Effector memory CD4-positive, alpha-beta T cell (primary cell): ENCODE data around the gene NPTX2.

ENCODE experiments used
- DNase-seq, 3 donors: peaks; one replicate each; pipeline ENCODE4 v3.0.0-alpha.2; 2020
- H3K27ac ChIP-seq: 2 replicates; pipeline ENCODE4 v1.7.0; 2013; ENCODE audit warnings: mild to moderate bottlenecking, low read length, moderate library complexity; ENCODE audit not compliant: insufficient read depth, poor library complexity, severe bottlenecking
- H3K27me3 ChIP-seq: replicated peaks from 2 replicates; pipeline ENCODE4 v1.7.0; 2013; ENCODE audit warnings: mild to moderate bottlenecking, low read length; ENCODE audit not compliant: insufficient read depth, control insufficient read depth, poor library complexity, severe bottlenecking
- H3K36me3 ChIP-seq: 2 replicates; pipeline ENCODE4 v1.7.0; 2013; ENCODE audit warnings: mild to moderate bottlenecking, low read length, moderate library complexity; ENCODE audit not compliant: control insufficient read depth, insufficient read depth
- H3K4me1 ChIP-seq: 2 replicates; pipeline ENCODE4 v1.7.0; 2013; ENCODE audit warnings: low read length, mild to moderate bottlenecking; ENCODE audit not compliant: control insufficient read depth, insufficient read depth, poor library complexity, severe bottlenecking
- H3K4me3 ChIP-seq: 2 replicates; pipeline ENCODE4 v1.7.0; 2013; ENCODE audit warnings: low read length, low read depth, mild to moderate bottlenecking; ENCODE audit not compliant: insufficient read depth, poor library complexity, severe bottlenecking
- H3K9me3 ChIP-seq: 2 replicates; pipeline ENCODE4 v1.7.0; 2013; ENCODE audit warnings: mild to moderate bottlenecking, low read length, moderate library complexity; ENCODE audit not compliant: control insufficient read depth

Gene NPTX2

GRCh38 chr7:98617960-98618418 is 904 bp downstream of the NPTX2 start:
- no peak for DNase-seq
- H3K27me3 ChIP-seq, result no peaks in the 10 kb centered on the region
- no peak overlapping the region for H3K4me3 ChIP-seq
- H3K9me3 ChIP-seq, result no peaks in the 10 kb centered on the region
- H3K27ac ChIP-seq, result no peak overlapping the region
- H3K4me1 ChIP-seq, result no peaks in the 10 kb centered on the region
- H3K36me3 ChIP-seq, result no peaks in the 10 kb centered on the region

DNA sequence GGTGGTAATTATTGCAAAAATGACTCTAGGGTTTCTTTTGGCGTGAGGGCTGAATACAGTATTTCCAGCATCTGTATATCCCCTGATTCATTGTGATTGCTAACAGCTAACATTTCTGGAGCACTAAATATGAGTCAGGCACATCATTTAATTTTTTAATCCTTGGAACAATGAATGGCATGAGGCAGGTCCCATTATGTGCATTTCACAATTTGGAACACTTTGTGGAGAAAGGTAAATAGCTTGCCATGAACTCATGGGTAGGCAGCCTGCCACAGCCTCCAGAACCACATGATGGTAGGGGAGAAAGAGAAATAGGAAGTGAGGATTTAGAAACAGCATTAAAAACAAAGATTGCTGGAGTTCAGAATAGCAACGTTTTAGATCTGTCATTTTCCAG is 1.7 kb downstream of the NPTX2 start:
- Histone ChIP-seq H3K9me3 (no peaks in the 10 kb centered on the region), H3K27ac (no peak overlapping the region), H3K27me3 (no peaks in the 10 kb centered on the region), H3K4me3 (no peak overlapping the region), H3K36me3 (no peaks in the 10 kb centered on the region), H3K4me1 (no peaks in the 10 kb centered on the region)
- no peak for DNase-seq

DNA sequence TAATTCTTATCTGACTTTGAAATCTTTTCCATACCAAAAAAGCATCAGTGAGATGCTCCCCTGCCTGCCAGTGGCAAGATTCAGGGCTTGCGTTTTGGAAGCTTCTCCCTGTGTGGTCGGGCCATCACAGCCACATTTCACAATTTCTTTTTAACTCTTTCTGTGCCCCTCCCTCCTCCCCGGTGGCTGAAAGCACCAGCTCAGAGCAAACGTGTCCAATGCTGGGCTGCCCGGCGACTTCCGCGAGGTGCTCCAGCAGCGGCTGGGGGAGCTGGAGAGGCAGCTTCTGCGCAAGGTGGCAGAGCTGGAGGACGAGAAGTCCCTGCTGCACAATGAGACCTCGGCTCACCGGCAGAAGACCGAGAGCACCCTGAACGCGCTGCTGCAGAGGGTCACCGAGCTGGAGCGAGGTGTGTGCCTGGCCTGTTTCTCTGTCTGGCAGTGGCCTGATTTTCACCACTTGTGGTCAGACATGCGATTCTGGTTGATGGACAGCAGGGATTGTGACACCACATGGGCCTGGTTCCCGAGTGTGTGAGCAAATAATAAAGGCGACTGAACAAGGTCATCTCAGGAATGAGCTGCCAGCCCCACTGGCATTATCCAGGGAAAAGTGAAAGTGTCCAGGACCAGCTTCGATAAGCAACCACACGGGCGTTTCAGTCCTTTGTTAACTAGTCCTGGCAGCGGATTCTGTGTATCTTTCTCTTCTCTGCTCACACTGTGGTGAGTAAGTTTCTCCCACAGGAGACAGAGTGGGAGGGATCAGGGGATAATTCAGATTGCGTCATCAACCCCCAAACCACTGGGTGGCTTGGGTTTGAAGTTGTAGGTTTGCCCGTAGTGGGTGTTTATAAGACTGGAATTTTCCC is 2.6 kb downstream of the NPTX2 start:
- no peak for DNase-seq
- Histone ChIP-seq H3K4me1 (no peaks in the 10 kb centered on the region), H3K27ac (no peak overlapping the region)

DNA sequence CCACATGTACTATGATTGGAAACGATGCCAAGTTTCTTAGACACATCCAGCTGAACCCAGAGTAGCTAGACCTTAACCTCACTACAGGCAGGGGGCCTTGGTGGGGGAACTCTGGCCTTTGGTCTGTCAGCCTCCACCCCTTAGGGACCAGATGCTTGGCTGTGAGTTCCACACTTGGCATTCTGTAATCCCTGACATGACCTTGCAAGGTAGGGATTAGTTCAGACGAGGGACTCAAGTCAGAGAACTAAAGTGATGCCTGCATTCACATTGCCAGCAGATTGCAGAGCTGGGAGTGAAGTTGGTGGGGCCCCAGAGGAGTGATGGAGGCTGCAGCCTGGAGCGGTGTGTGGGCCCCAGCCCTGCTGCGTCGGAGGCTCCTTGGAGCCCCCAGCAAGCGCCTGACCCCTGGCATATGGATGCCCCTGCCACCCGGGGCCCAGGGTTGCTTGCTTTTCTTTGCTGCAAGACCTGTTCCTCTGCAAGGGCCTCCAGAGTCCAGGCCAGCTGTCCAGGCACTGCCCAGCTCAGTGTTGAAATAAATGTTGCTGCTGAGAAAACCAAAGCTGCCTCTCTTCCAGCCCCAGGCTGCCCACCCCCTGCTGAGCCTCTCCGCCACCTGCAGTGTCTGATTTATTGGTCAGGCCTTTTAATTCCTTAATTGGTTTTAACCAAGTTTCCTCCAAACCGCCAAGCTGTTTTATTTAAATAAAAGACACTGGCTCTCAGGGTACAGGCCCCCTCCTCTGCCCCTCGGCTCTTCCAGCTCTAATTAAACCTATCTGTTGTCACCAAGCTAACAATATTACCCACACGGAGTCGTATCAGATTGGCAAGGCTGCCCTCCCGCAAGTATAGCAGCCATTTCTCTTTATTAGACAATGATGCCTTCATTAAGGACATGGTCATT is 4.7 kb downstream of the NPTX2 start:
- Histone ChIP-seq H3K9me3 (no peaks in the 10 kb centered on the region), H3K4me1 (no peaks in the 10 kb centered on the region), H3K27ac (no peak overlapping the region), H3K36me3 (no peaks in the 10 kb centered on the region), H3K27me3 (no peaks in the 10 kb centered on the region), H3K4me3 (no peak overlapping the region)
- DNase-seq, result no peak

More for the DNA sequence above, 2.6 kb downstream of the NPTX2 start:
- Histone ChIP-seq H3K36me3 (no peaks in the 10 kb centered on the region), H3K27me3 (no peaks in the 10 kb centered on the region), H3K9me3 (no peaks in the 10 kb centered on the region), H3K4me3 (no peak overlapping the region)

DNA sequence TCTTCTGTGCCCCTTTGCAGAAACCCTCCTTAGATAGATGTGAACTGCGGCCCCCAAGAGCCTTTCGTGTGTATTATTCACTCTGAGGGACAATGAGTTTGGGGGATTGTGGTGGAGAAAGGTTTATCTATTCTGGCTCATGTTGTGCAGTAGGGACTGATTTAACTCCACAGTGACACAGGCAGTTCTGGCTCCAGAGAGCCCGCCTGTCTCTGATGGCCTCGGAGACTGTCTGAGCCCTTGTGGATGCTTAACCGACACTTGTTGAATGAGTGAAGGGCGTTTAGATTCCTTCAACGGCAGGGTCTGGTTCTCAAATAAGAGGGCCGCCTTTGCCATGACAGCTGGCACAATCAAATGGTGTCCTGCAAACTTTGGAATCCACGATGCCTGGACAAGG is 5.8 kb downstream of the NPTX2 start:
- H3K27me3 ChIP-seq, result no peaks in the 10 kb centered on the region
- no peak for DNase-seq
- H3K9me3 ChIP-seq, result no peaks in the 10 kb centered on the region
- H3K4me1 ChIP-seq, result no peaks in the 10 kb centered on the region
- no peak overlapping the region for H3K27ac ChIP-seq
- H3K36me3 ChIP-seq, result no peaks in the 10 kb centered on the region
- no peak overlapping the region for H3K4me3 ChIP-seq

GRCh38 chr7:98624846-98625420 is 7.8 kb downstream of the NPTX2 start:
- no peaks in the 10 kb centered on the region for H3K9me3 ChIP-seq
- H3K4me1 ChIP-seq, result no peaks in the 10 kb centered on the region
- no peak overlapping the region for H3K4me3 ChIP-seq
- no peak overlapping the region for H3K27ac ChIP-seq
- no peak for DNase-seq
- no peaks in the 10 kb centered on the region for H3K36me3 ChIP-seq
- H3K27me3 ChIP-seq, result no peaks in the 10 kb centered on the region

- no peak for DNase-seq
- no peak overlapping the region for H3K27ac ChIP-seq
- H3K27me3 ChIP-seq, result no peaks in the 10 kb centered on the region
- no peaks in the 10 kb centered on the region for H3K4me1 ChIP-seq
- H3K36me3 ChIP-seq, result no peaks in the 10 kb centered on the region
- H3K4me3 ChIP-seq, result no peak overlapping the region
- H3K9me3 ChIP-seq, result no peaks in the 10 kb centered on the region
Measured at GRCh38 chr7:98626460-98627412, 9.7 kb downstream of the NPTX2 start.

GRCh38 chr7:98627413-98627790 is 10.3 kb downstream of the NPTX2 start:
- H3K27ac ChIP-seq, result no peak overlapping the region
- no peaks in the 10 kb centered on the region for H3K36me3 ChIP-seq
- no peak for DNase-seq
- no peaks in the 10 kb centered on the region for H3K9me3 ChIP-seq
- H3K27me3 ChIP-seq, result no peaks in the 10 kb centered on the region
- H3K4me3 ChIP-seq, result no peak overlapping the region
- H3K4me1 ChIP-seq, result no peaks in the 10 kb centered on the region

DNA sequence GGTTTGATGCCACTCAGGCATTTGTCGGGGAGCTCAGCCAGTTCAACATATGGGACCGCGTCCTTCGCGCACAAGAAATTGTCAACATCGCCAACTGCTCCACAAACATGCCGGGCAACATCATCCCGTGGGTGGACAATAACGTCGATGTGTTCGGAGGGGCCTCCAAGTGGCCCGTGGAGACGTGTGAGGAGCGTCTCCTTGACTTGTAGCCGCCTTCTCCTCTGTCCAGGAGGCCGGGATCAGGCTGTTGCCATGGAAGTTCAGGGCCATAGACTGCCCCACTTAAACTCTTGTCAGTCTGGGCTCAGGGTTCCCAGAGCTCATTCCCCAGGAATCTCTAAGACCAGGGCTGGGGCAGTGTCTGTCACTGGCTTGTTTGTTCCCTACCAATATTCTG is 11.3 kb downstream of the NPTX2 start:
- Histone ChIP-seq H3K4me3 (no peak overlapping the region), H3K27ac (no peak overlapping the region), H3K9me3 (no peaks in the 10 kb centered on the region), H3K36me3 (no peaks in the 10 kb centered on the region), H3K4me1 (no peaks in the 10 kb centered on the region), H3K27me3 (no peaks in the 10 kb centered on the region)
- DNase-seq, result no peak
